Left ventricle myocardium inferior (tissue), 1 donor: ENCODE results near the gene CTNNA1. TPM values are rescaled to one million over a fixed set of nuclear protein-coding genes. Genes with fewer than 3 reads are reported as not detected.

Experiments
- DNase-seq: peaks from one replicate; pipeline ENCODE4 v3.0.0-alpha.2; 2020
- H3K27ac ChIP-seq: fragments of 200-600 bp; replicated peaks from 2 replicates; pipeline ENCODE4 v1.8.0; 2021
- H3K27me3 ChIP-seq: fragments of 200-600 bp; 2 replicates; pipeline ENCODE4 v1.8.0; 2021; ENCODE audit warnings: low read depth
- H3K36me3 ChIP-seq: fragments of 200-600 bp; 2 replicates; pipeline ENCODE4 v1.8.0; 2021
- H3K4me1 ChIP-seq: fragments of 200-600 bp; 2 replicates; pipeline ENCODE4 v1.8.0; 2021
- H3K4me3 ChIP-seq: fragments of 200-600 bp; 2 replicates; pipeline ENCODE4 v1.8.0; 2021; ENCODE audit warnings: mild to moderate bottlenecking, moderate library complexity
- H3K9me3 ChIP-seq: fragments of 200-600 bp; replicated peaks from 2 replicates; pipeline ENCODE4 v1.8.0; 2021
- CTCF ChIP-seq: fragments of 200-600 bp; IDR thresholded peaks from 2 replicates; pipeline ENCODE4 v1.8.0; 2021; ENCODE audit warnings: antibody characterized with exemption, mild to moderate bottlenecking, borderline replicate concordance
- intact Hi-C: fragments of 100-400 bp; cut with micrococcal nuclease; formaldehyde crosslinking; loops from one replicate; pipeline ENCODE4 v1.11.0; 2022
- total RNA-seq: library from RNA; stranded (reverse); fragmentation: NEBNext Ultra II Directional; extraction: Animal tissue kit (Norgen Biotek cat#: 25700); gene quantifications from one replicate; pipeline ENCODE4 v1.2.1, GENCODE V29; 2021
- donor health status: DM: no; HTN: yes; CAD: no; lungs with severe emphysema.

The CTNNA1 gene
- total RNA-seq, 1 donor from 2014 or later = 341 TPM

GRCh38 chr5:138792195-138792790, 39.1 kb downstream of the CTNNA1 start:
- Histone ChIP-seq H3K4me3 (no peak overlapping the region), H3K9me3 (no peaks in the 10 kb centered on the region), H3K27ac (no peak overlapping the region), H3K27me3 (no peaks in the 10 kb centered on the region), H3K4me1 (peaks cover 99% of the 10 kb centered on the region), H3K36me3 (no peaks in the 10 kb centered on the region)
- TF ChIP-seq CTCF = no peak
- no peak for DNase-seq
- intact Hi-C loops = no loop called here

- TF ChIP-seq CTCF = no peak
- H3K4me3 ChIP-seq = no peak overlapping the region
- H3K27ac ChIP-seq = no peak overlapping the region
- no peaks in the 10 kb centered on the region for H3K9me3 ChIP-seq
- no peaks in the 10 kb centered on the region for H3K27me3 ChIP-seq
- DNase-seq = no peak
- peaks cover 99% of the 10 kb centered on the region for H3K4me1 ChIP-seq
- intact Hi-C loops = no loop called here
- no peaks in the 10 kb centered on the region for H3K36me3 ChIP-seq
These were observed 40.4 kb downstream of the CTNNA1 start for GRCh38 chr5:138793575-138793974.

GRCh38 chr5:138803285-138803684, 50.1 kb downstream of the CTNNA1 start:
- intact Hi-C loops = no loop called here
- Histone ChIP-seq H3K9me3 (peaks cover 8% of the 10 kb centered on the region), H3K4me1 (peaks cover 72% of the 10 kb centered on the region), H3K36me3 (peaks cover 2% of the 10 kb centered on the region), H3K27ac (no peak overlapping the region), H3K27me3 (no peaks in the 10 kb centered on the region), H3K4me3 (no peak overlapping the region)
- no peak for DNase-seq
- no peak for TF ChIP-seq CTCF

- no peaks in the 10 kb centered on the region for H3K27me3 ChIP-seq
- peaks cover 2% of the 10 kb centered on the region for H3K36me3 ChIP-seq
- intact Hi-C loops = no loop called here
- no peak overlapping the region for H3K4me3 ChIP-seq
- peaks cover 8% of the 10 kb centered on the region for H3K9me3 ChIP-seq
- no peak for DNase-seq
- H3K4me1 ChIP-seq = peaks cover 72% of the 10 kb centered on the region
- H3K27ac ChIP-seq = no peak overlapping the region
- no peak for TF ChIP-seq CTCF
These were observed 50.7 kb downstream of the CTNNA1 start for GRCh38 chr5:138803935-138804334.

- H3K4me3 ChIP-seq = no peak overlapping the region
- H3K4me1 ChIP-seq = peaks cover 79% of the 10 kb centered on the region
- intact Hi-C loops = no loop called here
These were observed 51.9 kb downstream of the CTNNA1 start for GRCh38 chr5:138805096-138805495.

More at GRCh38 chr5:138805096-138805495, 51.9 kb downstream of the CTNNA1 start:
- Histone ChIP-seq H3K9me3 (peaks cover 5% of the 10 kb centered on the region), H3K27ac (no peak overlapping the region), H3K36me3 (peaks cover 5% of the 10 kb centered on the region), H3K27me3 (no peaks in the 10 kb centered on the region)
- DNase-seq = no peak
- no peak for TF ChIP-seq CTCF
